GM12878 (cell line): ENCODE results near the gene OR2A5. TPM values are rescaled to one million over a fixed set of nuclear protein-coding genes. Genes with fewer than 3 reads are reported as not detected.

Experiments
- ATAC-seq: fragments of 200-7000 bp; cut with Tn5 transposase; 3 replicates; pipeline ENCODE4 v1.9.1; 2020; ENCODE audit warnings: mild to moderate bottlenecking, moderate library complexity
- BruUV-seq: library from RNA; stranded (reverse); fragments of 400-500 nt; replicated peaks from 2 replicates; lab custom pipeline; 2021; lab: Mats Ljungman, UMichigan
- CTCF ChIA-PET: fragments of 300-600 bp; sonication (Branson Sonifier 250); formaldehyde crosslinking; extraction: SDS; loops from one replicate; lab custom pipeline; 2021; ENCODE audit warnings: inconsistent platforms; lab: Yijun Ruan, JAX
- POLR2A ChIA-PET: fragments of 350-600 bp; formaldehyde crosslinking; extraction: SDS; loops from one replicate; lab custom pipeline; 2021; ENCODE audit warnings: inconsistent platforms; lab: Charles Lee
- RAD21 ChIA-PET: fragments of 300-600 bp; sonication (Branson Sonifier 250); formaldehyde crosslinking; loops from one replicate; lab custom pipeline; 2023; ENCODE audit warnings: antibody characterized with exemption; ENCODE audit not compliant: unreplicated experiment; lab: Charles Lee
- SMC1A ChIA-PET: fragments of 300-600 bp; sonication (Branson Sonifier 250); formaldehyde crosslinking; loops from one replicate; lab custom pipeline; 2023; ENCODE audit not compliant: unreplicated experiment, uncharacterized antibody; lab: Charles Lee
- DNase-seq: peaks from one replicate; pipeline ENCODE4 v3.0.0-alpha.2; 2011; ENCODE audit warnings: low read depth, low spot score
- FAIRE-seq: peaks from 3 replicates; lab custom pipeline; 2011; peaks lifted over from hg19 to GRCh38; lab: Jason Lieb, UNC
- H2AFZ ChIP-seq: 2 replicates; pipeline ENCODE4 v1.6.0; 2011; ENCODE audit warnings: low read depth, low read length, control low read depth; ENCODE audit not compliant: control insufficient read depth
- H3K27ac ChIP-seq: 2 replicates; pipeline ENCODE4 v1.5.1; 2011; ENCODE audit warnings: control low read depth; ENCODE audit not compliant: control insufficient read depth, insufficient read depth
- H3K27me3 ChIP-seq, 2 experiments: replicated peaks in 1 of 2; 2 replicates each; pipeline versions ENCODE4 v1.6.0 to v1.6.1; 2011; ENCODE audit warnings: low read length in 1 of 2; ENCODE audit not compliant: control insufficient read depth in 2 of 2, insufficient read depth in 2 of 2
- H3K36me3 ChIP-seq, 2 experiments: 2 replicates each; pipeline ENCODE4 v1.5.1; 2011; ENCODE audit warnings: low read length in 1 of 2; ENCODE audit not compliant: control insufficient read depth in 2 of 2, insufficient read depth in 2 of 2
- H3K4me1 ChIP-seq: 2 replicates; pipeline ENCODE4 v1.6.1; 2011; ENCODE audit warnings: mild to moderate bottlenecking, low read length, moderate library complexity, mixed read lengths; ENCODE audit not compliant: control insufficient read depth, insufficient read depth
- H3K4me2 ChIP-seq: 2 replicates; pipeline ENCODE4 v1.6.0; 2011; ENCODE audit warnings: control low read depth; ENCODE audit not compliant: control insufficient read depth, insufficient read depth
- H3K4me3 ChIP-seq: fragments of 200-600 bp; sonication (generic); 2 replicates; pipeline ENCODE4 v1.5.1; 2016
- H3K79me2 ChIP-seq: 2 replicates; pipeline ENCODE4 v1.6.0; 2011; ENCODE audit warnings: low read length; ENCODE audit not compliant: control insufficient read depth, insufficient read depth
- H3K9ac ChIP-seq: 2 replicates; pipeline ENCODE4 v1.8.0; 2011; ENCODE audit warnings: low read length, control low read depth, mixed read lengths; ENCODE audit not compliant: control insufficient read depth, insufficient read depth
- H3K9me3 ChIP-seq: replicated peaks from 3 replicates; pipeline ENCODE4 v1.5.1; 2011; ENCODE audit warnings: mild to moderate bottlenecking, low read length; ENCODE audit not compliant: control insufficient read depth, insufficient read depth
- H4K20me1 ChIP-seq: 2 replicates; pipeline ENCODE4 v1.6.0; 2011; ENCODE audit not compliant: control insufficient read depth, insufficient read depth
- ASH2L ChIP-seq: fragments of 300-600, 200-600 bp; sonication (generic); IDR thresholded peaks from 2 replicates; pipeline ENCODE4 v1.6.1; 2017; ENCODE audit warnings: low read depth, mild to moderate bottlenecking, borderline replicate concordance
- EGR1 ChIP-seq, 2 experiments: IDR thresholded peaks; 1 replicate in 1 of 2; 2 replicates in 1 of 2; pipeline ENCODE4 v1.6.1; 2011 to 2012; ENCODE audit warnings: low read depth in 2 of 2, low read length in 2 of 2, borderline replicate concordance in 1 of 2, mild to moderate bottlenecking in 1 of 2, moderate library complexity in 1 of 2
- ETV6 ChIP-seq, 2 experiments: fragments of 450-650 bp in 1 of 2; IDR thresholded peaks in 1 of 2; conservative IDR thresholded peaks in 1 of 2; 2 replicates each; pipeline ENCODE4 v1.6.1; 2014; ENCODE audit warnings: antibody characterized with exemption in 1 of 2, borderline replicate concordance in 1 of 2, low read depth in 1 of 2, mild to moderate bottlenecking in 1 of 2, moderate library complexity in 1 of 2
- KDM1A ChIP-seq: fragments of 200-600 bp; sonication (generic); IDR thresholded peaks from 2 replicates; pipeline ENCODE4 v1.6.1; 2016; ENCODE audit warnings: borderline replicate concordance
- LARP7 ChIP-seq: fragments of 450-650 bp; IDR thresholded peaks from 2 replicates; pipeline ENCODE4 v1.6.1; 2017; ENCODE audit warnings: mild to moderate bottlenecking
- MLLT1 ChIP-seq: fragments of 450-650 bp; IDR thresholded peaks from 2 replicates; pipeline ENCODE4 v1.6.1; 2016; ENCODE audit warnings: mild to moderate bottlenecking
- MYB ChIP-seq: fragments of 150-350 bp; IDR thresholded peaks from 2 replicates; pipeline ENCODE4 v1.6.1; 2014; ENCODE audit warnings: mild to moderate bottlenecking, low read depth, low read length, borderline replicate concordance
- NFYA ChIP-seq: IDR thresholded peaks from 2 replicates; pipeline ENCODE4 v1.6.1; 2011; ENCODE audit warnings: low read depth, mild to moderate bottlenecking, low read length, improper control_type of control experiment, borderline replicate concordance
- NKRF ChIP-seq: fragments of 450-650 bp; conservative IDR thresholded peaks from 2 replicates; pipeline ENCODE4 v1.6.1; 2017; ENCODE audit warnings: mild to moderate bottlenecking, moderate library complexity
- POLR2AphosphoS5 ChIP-seq: IDR thresholded peaks from 2 replicates; pipeline ENCODE4 v1.6.1; 2011; ENCODE audit warnings: mild to moderate bottlenecking, low read length, inconsistent platforms
- RAD21 ChIP-seq: IDR thresholded peaks from 2 replicates; pipeline ENCODE4 v1.6.1; 2011; ENCODE audit warnings: mild to moderate bottlenecking, low read depth, low read length, moderate library complexity; ENCODE audit not compliant: insufficient read depth
- RFX5 ChIP-seq: IDR thresholded peaks from 2 replicates; pipeline ENCODE4 v1.6.1; 2011; ENCODE audit warnings: low read depth, low read length, improper control_type of control experiment
- SMC3 ChIP-seq: IDR thresholded peaks from 2 replicates; pipeline ENCODE4 v1.6.1; 2011; ENCODE audit warnings: low read length, improper control_type of control experiment, borderline replicate concordance
- TCF12 ChIP-seq: IDR thresholded peaks from 2 replicates; pipeline ENCODE4 v1.6.1; 2011; ENCODE audit warnings: low read depth, mild to moderate bottlenecking, low read length
- WRNIP1 ChIP-seq: IDR thresholded peaks from 2 replicates; pipeline ENCODE4 v1.6.1; 2011; ENCODE audit warnings: low read depth, low read length, improper control_type of control experiment, borderline replicate concordance
- WGBS: methylation state at CpG from one replicate; pipeline ENCODE4 v1.1.6; 2016; ENCODE audit warnings: low lambda C conversion rate; ENCODE audit not compliant: insufficient replicate concordance, insufficient coverage; ENCODE audit errors: missing lambda C conversion rate; 5-methylcytosine and 5-hydroxymethylcytosine counted together
- in situ Hi-C: fragments of 300-500 bp; cut with MboI; formaldehyde crosslinking; loops from 9 replicates; pipeline ENCODE4 v1.14.3; 2018; ENCODE audit warnings: mixed read lengths
- intact Hi-C: fragments of 100-400 bp; cut with micrococcal nuclease; formaldehyde crosslinking; loops from one replicate; pipeline ENCODE4 v1.14.2; 2022; ENCODE audit not compliant: unreplicated experiment
- polyA plus RNA-seq, 11 experiments: library from polyadenylated mRNA; depleted of rRNA in 4 of 11; unstranded in 6 of 11; stranded (reverse) in 5 of 11; fragments of >200 nt; fragmentation: Nextera tagmentation in 4 of 11; fragmentation: Illumina TruSeq in 1 of 11; extraction: Ambion mirVana in 4 of 11; extraction: Trizol in 1 of 11; gene quantifications; 1 replicate in 1 of 11; 2 replicates in 10 of 11; pipeline versions ENCODE4 v1.2.1 to v1.2.3, GENCODE V29; 2011 to 2016; ENCODE audit warnings: inconsistent platforms in 2 of 11, missing spikeins in 2 of 11, low read depth in 1 of 11
- total RNA-seq, 4 experiments: library from RNA; depleted of rRNA in 3 of 4; stranded (reverse); fragments of >200 nt in 3 of 4; fragmentation: Illumina TruSeq in 1 of 4; extraction: Trizol in 1 of 4; gene quantifications; 2 replicates each; pipeline versions ENCODE4 v1.2.1 to v1.2.3, GENCODE V29; 2013 to 2021

Gene OR2A5
- total and polyA plus RNA-seq, 10 of the 15 experiments (the other 5 are each of a cell fraction or from before 2014, with no cell fraction given): 0.19 TPM; not detected in 9

GRCh38 chr7:144032516-144032915 is 16.2 kb upstream of the OR2A5 start:
- ChIA-PET SMC1A (no interaction called here), RAD21 (no interaction called here)
- 12% methylated on average over 5 of the region's 5 CpGs for WGBS

GRCh38 chr7:144032985-144033709 is 15.6 kb upstream of the OR2A5 start:
- no peak overlapping the region for H3K4me2 ChIP-seq
- no peaks in the 10 kb centered on the region for H3K36me3 ChIP-seq
- no peak overlapping the region for H3K27ac ChIP-seq
- ChIA-PET CTCF (interaction anchor here (0.8 kb wide), 1 partner anchor 17 kb away, joined by 3 read pairs; no protein-coding TSS in a partner anchor), SMC1A (interaction anchor here (1.0 kb wide), 1 partner anchor 9 kb away, joined by 3 read pairs; no protein-coding TSS in a partner anchor), POLR2A (no interaction called here), RAD21 (interaction anchor here (1.4 kb wide), 1 partner anchor 95 kb away, joined by 4 read pairs; no protein-coding TSS in a partner anchor)
- intact Hi-C loops (no loop called here), in situ Hi-C loops (no loop called here)
- H2AFZ ChIP-seq: no peak overlapping the region
- no peak overlapping the region for H3K4me3 ChIP-seq
- FAIRE-seq: no peak
- H4K20me1 ChIP-seq: no peaks in the 10 kb centered on the region
- no TSS peak for BruUV-seq
- no peaks in the 10 kb centered on the region for H3K79me2 ChIP-seq
- 0% methylated on average over 1 of the region's 1 CpG for WGBS
- no peaks in the 10 kb centered on the region; a peak in 1 of 4 replicates for H3K27me3 ChIP-seq
- H3K9me3 ChIP-seq: no peaks in the 10 kb centered on the region
- no peaks in the 10 kb centered on the region for H3K4me1 ChIP-seq
- ATAC-seq: no peak
- DNase-seq: no peak
- no peak overlapping the region for H3K9ac ChIP-seq
- TF ChIP-seq TCF12: no peak
- TF ChIP-seq LARP7: no peak
- TF ChIP-seq ASH2L: no peak
- no peak for TF ChIP-seq EGR1 (IDR thresholded peaks at IDR 0.05; ENCODE audit: borderline replicate concordance in 1 of 2, low read depth in 2 of 2, low read length in 2 of 2)
- TF ChIP-seq NKRF: no peak
- no peak for TF ChIP-seq WRNIP1
- TF ChIP-seq KDM1A: no peak
- TF ChIP-seq ETV6 (conservative IDR thresholded peaks at IDR 0.05 in 1 of 2, IDR thresholded peaks at IDR 0.05 in 1 of 2; ENCODE audit: borderline replicate concordance in 1 of 2, low read depth in 1 of 2): no peak
- TF ChIP-seq MYB: no peak
- no peak for TF ChIP-seq MLLT1

More at GRCh38 chr7:144032516-144032915, 16.2 kb upstream of the OR2A5 start:
- ChIA-PET POLR2A (interaction anchor here (0.6 kb wide), 1 partner anchor 13 kb away, joined by 3 read pairs; no protein-coding TSS in a partner anchor), CTCF (no interaction called here)
- Histone ChIP-seq H3K79me2 (no peaks in the 10 kb centered on the region), H4K20me1 (no peaks in the 10 kb centered on the region), H3K9ac (no peak overlapping the region), H3K9me3 (no peaks in the 10 kb centered on the region), H3K27me3 (no peaks in the 10 kb centered on the region; a peak in 1 of 4 replicates), H3K4me1 (no peaks in the 10 kb centered on the region), H3K36me3 (no peaks in the 10 kb centered on the region), H3K4me3 (no peak overlapping the region), H3K27ac (no peak overlapping the region), H2AFZ (no peak overlapping the region), H3K4me2 (no peak overlapping the region)
- ATAC-seq (no peak), DNase-seq (no peak), FAIRE-seq (no peak)
- intact Hi-C loops (no loop called here), in situ Hi-C loops (no loop called here)
- no TSS peak for BruUV-seq
- TF ChIP-seq NFYA: no peak
- TF ChIP-seq RFX5: no peak
- no peak for TF ChIP-seq SMC3
- no peak for TF ChIP-seq RAD21
- TF ChIP-seq POLR2AphosphoS5: no peak
